Gastrocnemius medialis (tissue), 4 donors: ENCODE data around the gene TICAM1. TPM values are rescaled to one million over a fixed set of nuclear protein-coding genes. Genes with fewer than 3 reads are reported as not detected.
"Not testable (repeated sequence)": the region's sequence is repeated elsewhere in the genome, so short reads cannot be mapped to it uniquely, and the experiment has no call there.

Source experiments
- ATAC-seq, 2 donors: fragments of 150-250 bp; one replicate each; pipeline ENCODE4 v1.9.1; 2016
- DNase-seq, 2 donors: peaks; one replicate each; pipeline ENCODE4 v3.0.0-alpha.2; 2019
- H3K27ac ChIP-seq, 4 donors: fragments of 200-600 bp; sonication (generic); 1 replicate in 1 of 4; 2 replicates in 3 of 4; pipeline ENCODE4 v1.5.1; 2016 to 2018; ENCODE audit warnings: mild to moderate bottlenecking in 2 of 4, moderate library complexity in 1 of 4
- H3K27me3 ChIP-seq, 3 donors: fragments of 200-600 bp; sonication (generic) in 2 of 3; 1 replicate in 1 of 3; 2 replicates in 2 of 3; pipeline versions ENCODE4 v1.5.1 to v1.6.0; 2016 to 2019; ENCODE audit warnings: mild to moderate bottlenecking in 1 of 3, moderate library complexity in 1 of 3
- H3K36me3 ChIP-seq, 2 donors: fragments of 200-600 bp; sonication (generic) in 1 of 2; one replicate each; pipeline ENCODE4 v1.5.1; 2017 to 2018
- H3K4me1 ChIP-seq, 2 donors: fragments of 200-600 bp; sonication (generic) in 1 of 2; one replicate each; pipeline ENCODE4 v1.5.1; 2016 to 2017; ENCODE audit warnings: mild to moderate bottlenecking in 2 of 2
- H3K4me3 ChIP-seq, 4 donors: fragments of 200-600 bp; sonication (generic) in 3 of 4; 1 replicate in 1 of 4; 2 replicates in 3 of 4; pipeline ENCODE4 v1.5.1; 2016 to 2019; ENCODE audit warnings: mild to moderate bottlenecking in 2 of 4
- H3K9me3 ChIP-seq, 3 donors: fragments of 200-600 bp; sonication (generic) in 2 of 3; 1 replicate in 1 of 3; 2 replicates in 2 of 3; pipeline ENCODE4 v1.5.1; 2016 to 2019
- CTCF ChIP-seq, 5 experiments: fragments of 450-650 bp in 3 of 5; fragments of 200-600 bp in 2 of 5; sonication (generic) in 2 of 5; IDR thresholded peaks in 4 of 5; conservative IDR thresholded peaks in 1 of 5; 1 replicate in 4 of 5; 2 replicates in 1 of 5; pipeline ENCODE4 v1.5.1; 2016 to 2019; ENCODE audit warnings: antibody characterized with exemption in 5 of 5, mild to moderate bottlenecking in 3 of 5, moderate library complexity in 3 of 5
- POLR2A ChIP-seq, 2 donors: fragments of 450-650 bp; IDR thresholded peaks; one replicate each; pipeline ENCODE4 v1.6.1; 2017; ENCODE audit warnings: antibody characterized with exemption in 2 of 2, mild to moderate bottlenecking in 2 of 2, moderate library complexity in 2 of 2
- in situ Hi-C, 4 donors: fragments of 200-750 bp; cut with MboI; loops; one replicate each; pipeline versions ENCODE4 v1.15.0 to v1.8.0; 2017; ENCODE audit warnings: low sequenced_read_pairs in 4 of 4
- intact Hi-C: fragments of 100-400 bp; cut with DNase I; formaldehyde crosslinking; loops from one replicate; pipeline ENCODE4 v1.15.1; 2023; ENCODE audit warnings: low total_unique reads
- total RNA-seq, 4 donors: library from RNA; depleted of rRNA; stranded (reverse); fragments of >200 nt; gene quantifications; one replicate each; pipeline versions ENCODE4 v1.1.0 to v1.2.3, GENCODE V29; 2016

The TICAM1 gene
- total RNA-seq, 4 donors from 2014 or later, result 5.9 to 14.0 (median 9.0) TPM

DNA sequence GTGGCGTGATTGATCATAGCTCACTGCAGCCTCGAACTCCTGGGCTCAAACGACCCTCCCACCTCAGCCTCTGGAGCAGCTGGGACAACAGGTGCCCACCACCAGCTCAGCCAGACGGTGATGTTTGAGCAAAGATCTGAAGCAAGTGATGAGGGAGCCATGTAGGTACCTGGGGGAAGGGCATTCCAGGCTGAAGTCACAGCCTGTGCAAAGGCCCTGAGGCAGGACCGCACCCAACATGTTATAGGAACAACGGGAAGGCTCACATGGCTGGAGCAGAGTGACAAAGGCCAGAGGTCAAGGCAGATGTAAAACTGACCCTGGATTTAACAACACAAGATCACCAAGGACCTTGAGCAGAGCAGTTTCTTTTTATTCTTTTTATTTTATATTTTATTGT lies 25.1 kb downstream of the TICAM1 start:
- Histone ChIP-seq H3K4me3 (no peak overlapping the region), H3K4me1 (peaks cover 12 to 14% of the 10 kb centered on the region in 2 donors), H3K9me3 (no peaks in the 10 kb centered on the region), H3K27me3 (no peaks in the 10 kb centered on the region), H3K36me3 (no peaks in the 10 kb centered on the region), H3K27ac (no peak overlapping the region)
- no peak for DNase-seq
- in situ Hi-C loops, result loop anchor here in 3 of 4 donors (5.0 to 10.0 kb wide), 4 partner anchors 41 to 106 kb away; no protein-coding TSS in a partner anchor
- intact Hi-C loops, result no loop called here
- TF ChIP-seq POLR2A (IDR thresholded peaks at IDR 0.05) (no peak), CTCF (IDR thresholded peaks at IDR 0.05 in 4 of 5, conservative IDR thresholded peaks at IDR 0.05 in 1 of 5) (no peak)
- ATAC-seq, result no peak

DNA sequence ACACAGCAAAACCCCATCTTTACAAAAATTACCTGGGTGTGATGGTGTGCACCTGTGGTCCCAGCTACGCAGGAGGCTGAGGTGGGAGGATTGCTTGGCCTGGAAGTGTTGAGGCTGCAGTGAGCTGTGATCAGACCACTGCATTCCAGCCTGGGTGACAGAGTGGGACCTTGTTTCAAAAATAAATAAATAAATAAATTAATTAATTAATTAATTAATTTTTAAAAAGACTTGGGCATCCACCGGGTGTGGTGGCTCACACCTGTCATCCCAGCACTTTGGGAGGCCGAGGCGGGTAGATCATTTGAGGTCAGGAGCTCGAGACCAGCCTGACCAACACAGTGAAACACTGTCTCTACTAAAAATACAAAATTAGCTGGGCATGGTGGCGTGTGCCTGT lies 26.4 kb downstream of the TICAM1 start:
- H3K27ac ChIP-seq, intact Hi-C loops, H3K9me3 ChIP-seq, H3K27me3 ChIP-seq, H3K4me3 ChIP-seq, ATAC-seq, H3K36me3 ChIP-seq, DNase-seq: not testable (repeated sequence)
- in situ Hi-C loops, result loop anchor here in 3 of 4 donors (5.0 to 10.0 kb wide), 4 partner anchors 42 to 107 kb away; no protein-coding TSS in a partner anchor
- peaks cover 21% of the 10 kb centered on the region in 2 donors for H3K4me1 ChIP-seq

GRCh38 chr19:4803736-4804695 lies 27.5 kb downstream of the TICAM1 start:
- H3K27me3 ChIP-seq, result no peaks in the 10 kb centered on the region
- intact Hi-C loops (loop anchor here (1.0 to 5.0 kb wide), 2 partner anchors 72 to 168 kb away; no protein-coding TSS in a partner anchor), in situ Hi-C loops (loop anchor here in 3 of 4 donors (5.0 to 10.0 kb wide), 2 partner anchors 51 to 72 kb away; no protein-coding TSS in a partner anchor)
- H3K4me1 ChIP-seq, result peaks cover 24 to 25% of the 10 kb centered on the region in 2 donors
- ATAC-seq, result peak in 1 of 2 donors; percentile 13
- peak overlapping the region; percentile 91 to 100 (median 94) for H3K27ac ChIP-seq
- no peak for TF ChIP-seq POLR2A (IDR thresholded peaks at IDR 0.05)
- peak; percentile 80 to 94 (median 89) for TF ChIP-seq CTCF (IDR thresholded peaks at IDR 0.05 in 4 of 5, conservative IDR thresholded peaks at IDR 0.05 in 1 of 5)
- DNase-seq, result peak in 1 of 2 donors; percentile 68
- no peak overlapping the region for H3K4me3 ChIP-seq
- H3K9me3 ChIP-seq, result no peaks in the 10 kb centered on the region
- H3K36me3 ChIP-seq, result no peaks in the 10 kb centered on the region

- ATAC-seq, result peak; percentile 37 to 43
- DNase-seq, result peak; percentile 79 to 91
- in situ Hi-C loops, result loop anchor here in 3 of 4 donors (5.0 to 10.0 kb wide), 2 partner anchors 52 to 70 kb away; no protein-coding TSS in a partner anchor
- H3K36me3 ChIP-seq, result no peaks in the 10 kb centered on the region
- no peaks in the 10 kb centered on the region for H3K9me3 ChIP-seq
- H3K27ac ChIP-seq, result peak overlapping the region; percentile 91 to 100 (median 94)
- intact Hi-C loops, result loop anchor here (5.0 kb wide), 1 partner anchor 170 kb away; no protein-coding TSS in a partner anchor
- H3K4me1 ChIP-seq, result peaks cover 24 to 25% of the 10 kb centered on the region in 2 donors
- H3K4me3 ChIP-seq, result peak overlapping the region in 2 of 4 donors; percentile 11 to 27
- no peaks in the 10 kb centered on the region for H3K27me3 ChIP-seq
- TF ChIP-seq POLR2A (IDR thresholded peaks at IDR 0.05) (peak in 1 of 2 donors; percentile 35), CTCF (IDR thresholded peaks at IDR 0.05 in 4 of 5, conservative IDR thresholded peaks at IDR 0.05 in 1 of 5) (no peak)
Observed at GRCh38 chr19:4802711-4803110, 28.8 kb downstream of the TICAM1 start.
